ENCODE measurements around the gene COL7A1. TPM values are rescaled to one million over a fixed set of nuclear protein-coding genes. Genes with fewer than 3 reads are reported as not detected.

COL7A1 gene
- total and polyA plus RNA-seq, 2 of the 13 experiments (the other 11 are each of a cell fraction or from before 2014, with no cell fraction given): 2.7 to 11.7 TPM

- Histone ChIP-seq H3K4me2 (ENCODE audit: low read depth, low read length) (no peak overlapping the region), H3K4me1 (ENCODE audit: insufficient read depth, low read length) (peaks cover 10% of the 10 kb centered on the region; the same call in 1 of the 2 replicates), H3K27ac (ENCODE audit: extremely low read length, insufficient read depth, low read length) (no peak overlapping the region), H3K36me3 (replicated peaks in 1 of 2; ENCODE audit: control insufficient read depth in 1 of 2, insufficient read depth in 2 of 2, low read length in 2 of 2) (no peaks in the 10 kb centered on the region; a peak in 1 of 5 replicates), H3K9me3 (ENCODE audit: low read length) (no peaks in the 10 kb centered on the region), H3K27me3 (ENCODE audit: control insufficient read depth in 1 of 2, insufficient read depth in 2 of 2, low read length in 2 of 2) (0 out of 5 replicates have a peak, but pooled peaks cover 0 to 4% of the 10 kb centered on the region in 2 experiments), H3K79me2 (ENCODE audit: insufficient read depth, low read length) (no peaks in the 10 kb centered on the region), H3K4me3 (replicated peaks in 1 of 3; ENCODE audit: insufficient read depth in 1 of 3, low read depth in 2 of 3, low read length in 3 of 3) (no peak overlapping the region), H2AFZ (ENCODE audit: low read length) (no peak overlapping the region), H3K9ac (ENCODE audit: insufficient read depth, low read depth, low read length) (no peak overlapping the region), H4K20me1 (ENCODE audit: insufficient read depth, low read length) (no peaks in the 10 kb centered on the region)
- TF ChIP-seq ZNF607 (CRISPR knock-in tag; IDR thresholded peaks at IDR 0.05; ENCODE audit: borderline replicate concordance) (no peak), MEF2D (CRISPR knock-in tag; IDR thresholded peaks at IDR 0.05) (no peak), ZNF792 (CRISPR knock-in tag; IDR thresholded peaks at IDR 0.05) (no peak), SAFB2 (CRISPR knock-in tag; IDR thresholded peaks at IDR 0.05; ENCODE audit: borderline replicate concordance, low read depth) (no peak), TARDBP (CRISPR knock-in tag; IDR thresholded peaks at IDR 0.05) (no peak), ZNF720 (CRISPR knock-in tag; IDR thresholded peaks at IDR 0.05) (no peak), ZNF703 (CRISPR knock-in tag; IDR thresholded peaks at IDR 0.05; ENCODE audit: borderline replicate concordance) (no peak), TERF1 (CRISPR knock-in tag; IDR thresholded peaks at IDR 0.05) (no peak), SMAD1 (CRISPR knock-in tag; IDR thresholded peaks at IDR 0.05; ENCODE audit: borderline replicate concordance, low read depth) (no peak), ZNF564 (CRISPR knock-in tag; IDR thresholded peaks at IDR 0.05) (no peak), ZNF431 (CRISPR knock-in tag; IDR thresholded peaks at IDR 0.05; ENCODE audit: borderline replicate concordance, low read depth) (no peak), TBP (CRISPR knock-in tag; IDR thresholded peaks at IDR 0.05) (no peak), ZNF513 (CRISPR knock-in tag; conservative IDR thresholded peaks at IDR 0.05) (no peak), CEBPG (CRISPR knock-in tag; IDR thresholded peaks at IDR 0.05) (no peak), ZBTB38 (CRISPR knock-in tag; IDR thresholded peaks at IDR 0.05) (no peak), ZNF589 (CRISPR knock-in tag; conservative IDR thresholded peaks at IDR 0.05) (no peak), ZNF160 (CRISPR knock-in tag; IDR thresholded peaks at IDR 0.05) (no peak), FOXK1 (CRISPR knock-in tag; IDR thresholded peaks at IDR 0.05; ENCODE audit: borderline replicate concordance, low read depth) (no peak)
- TF ChIP-seq, protein P1, sequence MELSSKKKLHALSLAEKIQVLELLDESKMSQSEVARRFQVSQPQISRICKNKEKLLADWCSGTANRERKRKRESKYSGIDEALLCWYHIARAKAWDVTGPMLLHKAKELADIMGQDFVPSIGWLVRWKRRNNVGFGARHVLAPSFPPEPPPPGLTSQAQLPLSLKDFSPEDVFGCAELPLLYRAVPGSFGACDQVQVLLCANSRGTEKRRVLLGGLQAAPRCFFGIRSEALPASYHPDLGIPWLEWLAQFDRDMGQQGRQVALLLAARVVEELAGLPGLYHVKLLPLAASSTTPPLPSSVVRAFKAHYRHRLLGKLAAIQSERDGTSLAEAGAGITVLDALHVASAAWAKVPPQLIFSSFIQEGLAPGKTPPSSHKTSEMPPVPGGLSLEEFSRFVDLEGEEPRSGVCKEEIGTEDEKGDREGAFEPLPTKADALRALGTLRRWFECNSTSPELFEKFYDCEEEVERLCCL (CRISPR knock-in tag; IDR thresholded peaks at IDR 0.05; ENCODE audit: borderline replicate concordance): no peak
- CTCF ChIA-PET (ENCODE audit: low intra/inter-chr PET ratio, low total read pairs): no interaction called here
- in situ Hi-C loops (cut with HindIII; ENCODE audit: extremely low pct_ligation_motif_present, low pct_unique_long_range_greater_than_20kb): no loop called here
- ATAC-seq: no peak
- intact Hi-C loops (cut with micrococcal nuclease; ENCODE audit: unreplicated experiment): no loop called here
- DNase-seq (ENCODE audit: low spot score): no peak
- 93% methylated on average over 11 of the region's 15 CpGs for WGBS (ENCODE audit: low lambda C conversion rate)
- BruUV-seq (replicated peaks): no TSS peak
- no peak for FAIRE-seq
- POLR2A ChIA-PET: no interaction called here
Measured at GRCh38 chr3:48588230-48588629, 6.9 kb downstream of the COL7A1 start.

Measured in HepG2 (cell line).